Uterus (tissue), 2 donors: Measurements from ENCODE around the gene TRIP10.

Experiments
- CTCF ChIP-seq, 4 experiments: fragments of 200-600 bp in 2 of 4; fragments of 450-650 bp in 2 of 4; sonication (generic) in 2 of 4; IDR thresholded peaks; one replicate each; pipeline ENCODE4 v1.5.1; 2016 to 2019; ENCODE audit warnings: antibody characterized with exemption in 4 of 4, mild to moderate bottlenecking in 2 of 4, moderate library complexity in 1 of 4
- POLR2A ChIP-seq, 2 donors: fragments of 450-650 bp; IDR thresholded peaks; one replicate each; pipeline ENCODE4 v1.6.1; 2016; ENCODE audit warnings: antibody characterized with exemption in 2 of 2, mild to moderate bottlenecking in 1 of 2, moderate library complexity in 1 of 2

- TF ChIP-seq CTCF (IDR thresholded peaks at IDR 0.05) (no peak), POLR2A (IDR thresholded peaks at IDR 0.05) (no peak)
Measured at GRCh38 chr19:6766357-6767080, 27.0 kb downstream of the TRIP10 start.
